ENCODE measurements around the gene ARHGAP31. TPM values are rescaled to one million over a fixed set of nuclear protein-coding genes. Genes with fewer than 3 reads are reported as not detected.

ARHGAP31 gene
- total and polyA plus RNA-seq, 4 donors: 0.99 to 4.6 (median 2.6) TPM

- no peaks in the 10 kb centered on the region for H3K27me3 ChIP-seq (ENCODE audit: control insufficient read depth in 4 of 4, insufficient read depth in 4 of 4, low read length in 3 of 4)
- no peak for DNase-seq (ENCODE audit: low spot score)
- no peak overlapping the region for H3K27ac ChIP-seq (ENCODE audit: low read depth in 1 of 2, low read length in 2 of 2)
- H3K9me3 ChIP-seq (ENCODE audit: control insufficient read depth in 4 of 4, low read length in 3 of 4): no peaks in the 10 kb centered on the region
- TF ChIP-seq NR2F2 (IDR thresholded peaks at IDR 0.05) (no peak), FOXA2 (IDR thresholded peaks at IDR 0.05) (no peak), REST (IDR thresholded peaks at IDR 0.05) (no peak), SP1 (IDR thresholded peaks at IDR 0.05) (no peak), GABPA (IDR thresholded peaks at IDR 0.05 in 1 of 2, conservative IDR thresholded peaks at IDR 0.05 in 1 of 2) (no peak), JUND (IDR thresholded peaks at IDR 0.05) (no peak)
- TF ChIP-seq, protein P1, sequence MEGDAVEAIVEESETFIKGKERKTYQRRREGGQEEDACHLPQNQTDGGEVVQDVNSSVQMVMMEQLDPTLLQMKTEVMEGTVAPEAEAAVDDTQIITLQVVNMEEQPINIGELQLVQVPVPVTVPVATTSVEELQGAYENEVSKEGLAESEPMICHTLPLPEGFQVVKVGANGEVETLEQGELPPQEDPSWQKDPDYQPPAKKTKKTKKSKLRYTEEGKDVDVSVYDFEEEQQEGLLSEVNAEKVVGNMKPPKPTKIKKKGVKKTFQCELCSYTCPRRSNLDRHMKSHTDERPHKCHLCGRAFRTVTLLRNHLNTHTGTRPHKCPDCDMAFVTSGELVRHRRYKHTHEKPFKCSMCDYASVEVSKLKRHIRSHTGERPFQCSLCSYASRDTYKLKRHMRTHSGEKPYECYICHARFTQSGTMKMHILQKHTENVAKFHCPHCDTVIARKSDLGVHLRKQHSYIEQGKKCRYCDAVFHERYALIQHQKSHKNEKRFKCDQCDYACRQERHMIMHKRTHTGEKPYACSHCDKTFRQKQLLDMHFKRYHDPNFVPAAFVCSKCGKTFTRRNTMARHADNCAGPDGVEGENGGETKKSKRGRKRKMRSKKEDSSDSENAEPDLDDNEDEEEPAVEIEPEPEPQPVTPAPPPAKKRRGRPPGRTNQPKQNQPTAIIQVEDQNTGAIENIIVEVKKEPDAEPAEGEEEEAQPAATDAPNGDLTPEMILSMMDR (IDR thresholded peaks at IDR 0.05; ENCODE audit: low read depth, low read length, missing input control): no peak
- H3K4me1 ChIP-seq (ENCODE audit: control insufficient read depth in 4 of 4, insufficient read depth in 4 of 4, low read length in 3 of 4): peaks cover 0 to 3% (median 0%) of the 10 kb centered on the region in 4 donors
- no peak overlapping the region for H3K4me3 ChIP-seq (ENCODE audit: low read depth in 1 of 3, low read length in 3 of 3)
- no peak overlapping the region for H3K9ac ChIP-seq (ENCODE audit: low read depth in 1 of 2, low read length in 2 of 2)
- no peaks in the 10 kb centered on the region for H3K36me3 ChIP-seq (ENCODE audit: control insufficient read depth in 4 of 4, insufficient read depth in 3 of 4, low read depth in 1 of 4, low read length in 3 of 4)
- WGBS: 78% methylated on average over 7 of the region's 7 CpGs
Measured at GRCh38 chr3:119302697-119303551, 8.7 kb downstream of the ARHGAP31 start.

GRCh38 chr3:119304201-119304713, 10.1 kb downstream of the ARHGAP31 start:
- no peak for DNase-seq (ENCODE audit: low spot score)
- WGBS: 83% methylated on average over 1 of the region's 1 CpG
- no peaks in the 10 kb centered on the region for H3K27me3 ChIP-seq (ENCODE audit: control insufficient read depth in 4 of 4, insufficient read depth in 4 of 4, low read length in 3 of 4)
- H3K4me3 ChIP-seq (ENCODE audit: low read depth in 1 of 3, low read length in 3 of 3): no peak overlapping the region
- no peaks in the 10 kb centered on the region for H3K36me3 ChIP-seq (ENCODE audit: control insufficient read depth in 4 of 4, insufficient read depth in 3 of 4, low read depth in 1 of 4, low read length in 3 of 4)
- H3K9ac ChIP-seq (ENCODE audit: low read depth in 1 of 2, low read length in 2 of 2): no peak overlapping the region
- H3K27ac ChIP-seq (ENCODE audit: low read depth in 1 of 2, low read length in 2 of 2): no peak overlapping the region
- peaks cover 0 to 3% (median 0%) of the 10 kb centered on the region in 4 donors for H3K4me1 ChIP-seq (ENCODE audit: control insufficient read depth in 4 of 4, insufficient read depth in 4 of 4, low read length in 3 of 4)
- peaks cover 0 to 2% (median 0%) of the 10 kb centered on the region in 4 donors for H3K9me3 ChIP-seq (ENCODE audit: control insufficient read depth in 4 of 4, low read length in 3 of 4)
- TF ChIP-seq JUND (IDR thresholded peaks at IDR 0.05) (no peak), GABPA (IDR thresholded peaks at IDR 0.05 in 1 of 2, conservative IDR thresholded peaks at IDR 0.05 in 1 of 2) (no peak), TAF1 (conservative IDR thresholded peaks at IDR 0.05) (no peak), FOXA2 (IDR thresholded peaks at IDR 0.05) (no peak), FOXA1 (IDR thresholded peaks at IDR 0.05) (no peak), SP1 (IDR thresholded peaks at IDR 0.05) (no peak), REST (IDR thresholded peaks at IDR 0.05) (no peak), NR2F2 (IDR thresholded peaks at IDR 0.05) (no peak), HNF4A (conservative IDR thresholded peaks at IDR 0.05) (no peak), RXRA (IDR thresholded peaks at IDR 0.05) (no peak), HNF4G (IDR thresholded peaks at IDR 0.05) (no peak), MAX (IDR thresholded peaks at IDR 0.05) (no peak), EGR1 (IDR thresholded peaks at IDR 0.05; ENCODE audit: low read depth in 2 of 2) (no peak)
- TF ChIP-seq, protein P1 (IDR thresholded peaks at IDR 0.05; ENCODE audit: low read depth, low read length, missing input control): no peak
- TF ChIP-seq, protein P2, sequence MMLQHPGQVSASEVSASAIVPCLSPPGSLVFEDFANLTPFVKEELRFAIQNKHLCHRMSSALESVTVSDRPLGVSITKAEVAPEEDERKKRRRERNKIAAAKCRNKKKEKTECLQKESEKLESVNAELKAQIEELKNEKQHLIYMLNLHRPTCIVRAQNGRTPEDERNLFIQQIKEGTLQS (IDR thresholded peaks at IDR 0.05): no peak
